Liver (tissue), 3 donors: ENCODE data around the gene BORCS8.

Source experiments
- EGR1 ChIP-seq, 2 donors: IDR thresholded peaks; 2 replicates each; pipeline ENCODE4 v1.6.1; 2016 to 2018; ENCODE audit warnings: antibody characterized with exemption in 2 of 2, low read depth in 2 of 2
- GABPA ChIP-seq, 2 donors: IDR thresholded peaks in 1 of 2; conservative IDR thresholded peaks in 1 of 2; 2 replicates each; pipeline ENCODE4 v1.6.1; 2016; ENCODE audit warnings: antibody characterized with exemption in 2 of 2, mild to moderate bottlenecking in 1 of 2, moderate library complexity in 1 of 2
- HNF4A ChIP-seq, 2 donors: conservative IDR thresholded peaks; 2 replicates each; pipeline ENCODE4 v1.6.1; 2016; ENCODE audit warnings: antibody characterized with exemption in 2 of 2, mild to moderate bottlenecking in 2 of 2
- HNF4G ChIP-seq: IDR thresholded peaks from 2 replicates; pipeline ENCODE4 v1.6.1; 2016; ENCODE audit warnings: antibody characterized with exemption
- RAD21 ChIP-seq, 2 donors: IDR thresholded peaks; 2 replicates each; pipeline ENCODE4 v1.6.1; 2016; ENCODE audit warnings: antibody characterized with exemption in 2 of 2, mild to moderate bottlenecking in 2 of 2
- RXRA ChIP-seq, 2 donors: IDR thresholded peaks; 2 replicates each; pipeline ENCODE4 v1.6.1; 2017 to 2018; ENCODE audit warnings: antibody characterized with exemption in 2 of 2, mild to moderate bottlenecking in 1 of 2
- YY1 ChIP-seq: IDR thresholded peaks from 2 replicates; pipeline ENCODE4 v1.6.1; 2016; ENCODE audit warnings: antibody characterized with exemption, mild to moderate bottlenecking
- TF ChIP-seq, protein P1 (sequence below): fragments of 150-350 bp; IDR thresholded peaks from 2 replicates; pipeline ENCODE4 v1.5.1; 2017; ENCODE audit warnings: improper control_type of control experiment, low read depth, low read length; ENCODE audit not compliant: missing input control
- TF ChIP-seq, protein P2 (sequence below): IDR thresholded peaks from 2 replicates; pipeline ENCODE4 v1.6.1; 2016; ENCODE audit warnings: antibody characterized with exemption, mild to moderate bottlenecking
- TF ChIP-seq, protein P3 (sequence below): IDR thresholded peaks from 2 replicates; pipeline ENCODE4 v1.6.1; 2016; ENCODE audit warnings: antibody characterized with exemption
- TF ChIP-seq, protein P4 (sequence below): IDR thresholded peaks from 2 replicates; pipeline ENCODE4 v1.6.1; 2016; ENCODE audit warnings: antibody characterized with exemption
- TF ChIP-seq, protein P5 (sequence below): IDR thresholded peaks from 2 replicates; pipeline ENCODE4 v1.6.1; 2016; ENCODE audit warnings: antibody characterized with exemption
- donor health status: healthy.
- donor health status: healthy.

DNA sequence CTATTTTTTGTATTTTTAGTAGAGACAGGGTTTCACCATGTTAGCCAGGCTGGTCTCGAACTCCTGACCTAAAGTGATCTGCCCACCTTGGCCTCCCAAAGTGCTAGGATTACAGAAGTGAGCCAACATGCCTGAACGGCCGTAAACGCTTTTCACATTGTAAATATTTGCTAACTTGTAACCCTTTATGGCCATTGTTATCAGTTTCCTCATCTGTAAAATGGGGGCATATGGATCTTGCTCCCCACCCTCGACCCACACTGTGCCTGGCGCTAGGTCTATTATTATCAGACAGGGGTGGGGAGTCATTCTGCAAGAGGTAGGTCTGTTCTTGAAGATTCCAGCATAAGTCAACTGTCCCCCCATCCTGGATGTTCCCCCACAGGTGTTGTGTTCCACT is 31.7 kb upstream of the BORCS8 start:
- TF ChIP-seq HNF4G (no peak), HNF4A (conservative IDR thresholded peaks at IDR 0.05) (no peak), YY1 (no peak), RAD21 (IDR thresholded peaks at IDR 0.05) (no peak), GABPA (IDR thresholded peaks at IDR 0.05 in 1 of 2, conservative IDR thresholded peaks at IDR 0.05 in 1 of 2) (no peak), RXRA (IDR thresholded peaks at IDR 0.05) (no peak), EGR1 (IDR thresholded peaks at IDR 0.05; ENCODE audit: low read depth in 2 of 2) (no peak)
- TF ChIP-seq, protein P1, sequence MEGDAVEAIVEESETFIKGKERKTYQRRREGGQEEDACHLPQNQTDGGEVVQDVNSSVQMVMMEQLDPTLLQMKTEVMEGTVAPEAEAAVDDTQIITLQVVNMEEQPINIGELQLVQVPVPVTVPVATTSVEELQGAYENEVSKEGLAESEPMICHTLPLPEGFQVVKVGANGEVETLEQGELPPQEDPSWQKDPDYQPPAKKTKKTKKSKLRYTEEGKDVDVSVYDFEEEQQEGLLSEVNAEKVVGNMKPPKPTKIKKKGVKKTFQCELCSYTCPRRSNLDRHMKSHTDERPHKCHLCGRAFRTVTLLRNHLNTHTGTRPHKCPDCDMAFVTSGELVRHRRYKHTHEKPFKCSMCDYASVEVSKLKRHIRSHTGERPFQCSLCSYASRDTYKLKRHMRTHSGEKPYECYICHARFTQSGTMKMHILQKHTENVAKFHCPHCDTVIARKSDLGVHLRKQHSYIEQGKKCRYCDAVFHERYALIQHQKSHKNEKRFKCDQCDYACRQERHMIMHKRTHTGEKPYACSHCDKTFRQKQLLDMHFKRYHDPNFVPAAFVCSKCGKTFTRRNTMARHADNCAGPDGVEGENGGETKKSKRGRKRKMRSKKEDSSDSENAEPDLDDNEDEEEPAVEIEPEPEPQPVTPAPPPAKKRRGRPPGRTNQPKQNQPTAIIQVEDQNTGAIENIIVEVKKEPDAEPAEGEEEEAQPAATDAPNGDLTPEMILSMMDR, result no peak
- TF ChIP-seq, protein P2, sequence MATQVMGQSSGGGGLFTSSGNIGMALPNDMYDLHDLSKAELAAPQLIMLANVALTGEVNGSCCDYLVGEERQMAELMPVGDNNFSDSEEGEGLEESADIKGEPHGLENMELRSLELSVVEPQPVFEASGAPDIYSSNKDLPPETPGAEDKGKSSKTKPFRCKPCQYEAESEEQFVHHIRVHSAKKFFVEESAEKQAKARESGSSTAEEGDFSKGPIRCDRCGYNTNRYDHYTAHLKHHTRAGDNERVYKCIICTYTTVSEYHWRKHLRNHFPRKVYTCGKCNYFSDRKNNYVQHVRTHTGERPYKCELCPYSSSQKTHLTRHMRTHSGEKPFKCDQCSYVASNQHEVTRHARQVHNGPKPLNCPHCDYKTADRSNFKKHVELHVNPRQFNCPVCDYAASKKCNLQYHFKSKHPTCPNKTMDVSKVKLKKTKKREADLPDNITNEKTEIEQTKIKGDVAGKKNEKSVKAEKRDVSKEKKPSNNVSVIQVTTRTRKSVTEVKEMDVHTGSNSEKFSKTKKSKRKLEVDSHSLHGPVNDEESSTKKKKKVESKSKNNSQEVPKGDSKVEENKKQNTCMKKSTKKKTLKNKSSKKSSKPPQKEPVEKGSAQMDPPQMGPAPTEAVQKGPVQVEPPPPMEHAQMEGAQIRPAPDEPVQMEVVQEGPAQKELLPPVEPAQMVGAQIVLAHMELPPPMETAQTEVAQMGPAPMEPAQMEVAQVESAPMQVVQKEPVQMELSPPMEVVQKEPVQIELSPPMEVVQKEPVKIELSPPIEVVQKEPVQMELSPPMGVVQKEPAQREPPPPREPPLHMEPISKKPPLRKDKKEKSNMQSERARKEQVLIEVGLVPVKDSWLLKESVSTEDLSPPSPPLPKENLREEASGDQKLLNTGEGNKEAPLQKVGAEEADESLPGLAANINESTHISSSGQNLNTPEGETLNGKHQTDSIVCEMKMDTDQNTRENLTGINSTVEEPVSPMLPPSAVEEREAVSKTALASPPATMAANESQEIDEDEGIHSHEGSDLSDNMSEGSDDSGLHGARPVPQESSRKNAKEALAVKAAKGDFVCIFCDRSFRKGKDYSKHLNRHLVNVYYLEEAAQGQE, result no peak
- TF ChIP-seq, protein P3, sequence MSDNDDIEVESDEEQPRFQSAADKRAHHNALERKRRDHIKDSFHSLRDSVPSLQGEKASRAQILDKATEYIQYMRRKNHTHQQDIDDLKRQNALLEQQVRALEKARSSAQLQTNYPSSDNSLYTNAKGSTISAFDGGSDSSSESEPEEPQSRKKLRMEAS, result no peak
- TF ChIP-seq, protein P4, sequence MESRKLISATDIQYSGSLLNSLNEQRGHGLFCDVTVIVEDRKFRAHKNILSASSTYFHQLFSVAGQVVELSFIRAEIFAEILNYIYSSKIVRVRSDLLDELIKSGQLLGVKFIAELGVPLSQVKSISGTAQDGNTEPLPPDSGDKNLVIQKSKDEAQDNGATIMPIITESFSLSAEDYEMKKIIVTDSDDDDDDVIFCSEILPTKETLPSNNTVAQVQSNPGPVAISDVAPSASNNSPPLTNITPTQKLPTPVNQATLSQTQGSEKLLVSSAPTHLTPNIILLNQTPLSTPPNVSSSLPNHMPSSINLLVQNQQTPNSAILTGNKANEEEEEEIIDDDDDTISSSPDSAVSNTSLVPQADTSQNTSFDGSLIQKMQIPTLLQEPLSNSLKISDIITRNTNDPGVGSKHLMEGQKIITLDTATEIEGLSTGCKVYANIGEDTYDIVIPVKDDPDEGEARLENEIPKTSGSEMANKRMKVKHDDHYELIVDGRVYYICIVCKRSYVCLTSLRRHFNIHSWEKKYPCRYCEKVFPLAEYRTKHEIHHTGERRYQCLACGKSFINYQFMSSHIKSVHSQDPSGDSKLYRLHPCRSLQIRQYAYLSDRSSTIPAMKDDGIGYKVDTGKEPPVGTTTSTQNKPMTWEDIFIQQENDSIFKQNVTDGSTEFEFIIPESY, result no peak
- TF ChIP-seq, protein P5, sequence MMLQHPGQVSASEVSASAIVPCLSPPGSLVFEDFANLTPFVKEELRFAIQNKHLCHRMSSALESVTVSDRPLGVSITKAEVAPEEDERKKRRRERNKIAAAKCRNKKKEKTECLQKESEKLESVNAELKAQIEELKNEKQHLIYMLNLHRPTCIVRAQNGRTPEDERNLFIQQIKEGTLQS, result no peak
